H1 (cell line): ENCODE results near the gene SCYL2. TPM values are rescaled to one million over a fixed set of nuclear protein-coding genes. Genes with fewer than 3 reads are reported as not detected.

ENCODE experiments used
- CTCF ChIA-PET: fragments of 300-600 bp; sonication (Branson Sonifier 250); formaldehyde crosslinking; loops from one replicate; lab custom pipeline; 2021; ENCODE audit not compliant: partially characterized antibody; lab: Charles Lee
- POLR2A ChIA-PET: fragments of 300-600 bp; sonication (Branson Sonifier 250); formaldehyde crosslinking; loops from one replicate; lab custom pipeline; 2021; ENCODE audit warnings: inconsistent platforms; ENCODE audit not compliant: partially characterized antibody; lab: Charles Lee
- DNase-seq, 2 experiments: peaks; one replicate each; pipeline versions ENCODE4 v3.0.0 to v3.0.0-alpha.2; 2010 to 2022; ENCODE audit warnings: low spot score in 2 of 2, low read depth in 1 of 2, mixed read lengths in 1 of 2
- FAIRE-seq: peaks from 2 replicates; lab custom pipeline; 2011; peaks lifted over from hg19 to GRCh38; lab: Jason Lieb, UNC
- H2AFZ ChIP-seq: 2 replicates; pipeline ENCODE4 v1.8.1; 2012; ENCODE audit warnings: low read length, inconsistent platforms
- H2AK5ac ChIP-seq: 2 replicates; pipeline ENCODE4 v1.6.1; 2013; ENCODE audit warnings: low read depth, low read length
- H2BK120ac ChIP-seq: replicated peaks from 2 replicates; pipeline ENCODE3; 2013; ENCODE audit warnings: low read depth, low read length, inconsistent platforms
- H2BK12ac ChIP-seq: 2 replicates; pipeline ENCODE4 v1.6.1; 2013; ENCODE audit warnings: low read depth, low read length
- H2BK15ac ChIP-seq: 2 replicates; pipeline ENCODE4 v1.6.1; 2013; ENCODE audit warnings: low read length
- H2BK20ac ChIP-seq: 2 replicates; pipeline ENCODE4 v1.6.1; 2013; ENCODE audit warnings: low read length
- H2BK5ac ChIP-seq: 2 replicates; pipeline ENCODE4 v1.6.1; 2013; ENCODE audit warnings: low read depth, low read length
- H3K14ac ChIP-seq: 2 replicates; pipeline ENCODE4 v1.6.1; 2013; ENCODE audit warnings: inconsistent platforms; ENCODE audit not compliant: insufficient read length
- H3K18ac ChIP-seq: 2 replicates; pipeline ENCODE4 v1.6.1; 2013; ENCODE audit warnings: low read length; ENCODE audit errors: extremely low read depth
- H3K23ac ChIP-seq: 2 replicates; pipeline ENCODE4 v1.6.1; 2013; ENCODE audit warnings: inconsistent platforms; ENCODE audit not compliant: insufficient read length
- H3K23me2 ChIP-seq: 2 replicates; pipeline ENCODE4 v1.6.1; 2013; ENCODE audit warnings: low read depth, low read length
- H3K27ac ChIP-seq: 2 replicates; pipeline ENCODE4 v1.6.1; 2011; ENCODE audit warnings: low read depth, low read length, inconsistent platforms
- H3K27me3 ChIP-seq, 4 experiments: replicated peaks in 1 of 4; 1 replicate in 1 of 4; 2 replicates in 3 of 4; pipeline versions ENCODE4 v1.6.1 to v1.8.1; 2011 to 2013; ENCODE audit warnings: low read length in 3 of 4, mild to moderate bottlenecking in 3 of 4, inconsistent platforms in 2 of 4, mixed read lengths in 2 of 4, moderate library complexity in 1 of 4; ENCODE audit not compliant: control insufficient read depth in 3 of 4, insufficient read depth in 3 of 4; ENCODE audit errors: extremely low read depth in 1 of 4
- H3K36me3 ChIP-seq, 4 experiments: 2 replicates each; pipeline versions ENCODE4 v1.6.1 to v1.8.1; 2011 to 2013; ENCODE audit warnings: mild to moderate bottlenecking in 4 of 4, low read length in 3 of 4, moderate library complexity in 2 of 4, control low read depth in 1 of 4, inconsistent platforms in 1 of 4; ENCODE audit not compliant: insufficient read depth in 4 of 4, control insufficient read depth in 2 of 4
- H3K4ac ChIP-seq: replicated peaks from 2 replicates; pipeline ENCODE3; 2013; ENCODE audit warnings: low read length, low read depth, mixed read lengths, inconsistent platforms; ENCODE audit not compliant: insufficient read length
- H3K4me1 ChIP-seq, 4 experiments: replicated peaks in 1 of 4; 1 replicate in 1 of 4; 2 replicates in 3 of 4; pipeline versions ENCODE4 v1.6.1 to v1.8.1; 2011 to 2013; ENCODE audit warnings: low read length in 3 of 4, inconsistent platforms in 2 of 4, mixed read lengths in 1 of 4; ENCODE audit not compliant: insufficient read depth in 4 of 4, control insufficient read depth in 3 of 4
- H3K4me2 ChIP-seq, 2 experiments: 2 replicates each; pipeline versions ENCODE4 v1.6.1 to v1.8.1; 2011 to 2013; ENCODE audit warnings: low read depth in 2 of 2, low read length in 2 of 2, control low read depth in 1 of 2, inconsistent platforms in 1 of 2, mild to moderate bottlenecking in 1 of 2; ENCODE audit not compliant: insufficient read depth in 1 of 2
- H3K4me3 ChIP-seq, 4 experiments: fragments of 200-600, 300-600 bp in 1 of 4; sonication (generic), shearing (Covaris generic), sonication (Bioruptor Twin) in 1 of 4; 2 replicates each; pipeline versions ENCODE4 v1.5.1 to v1.8.1; 2011 to 2016; ENCODE audit warnings: low read length in 4 of 4, low read depth in 3 of 4, control low read depth in 2 of 4, inconsistent platforms in 2 of 4, mild to moderate bottlenecking in 2 of 4, mixed read lengths in 1 of 4, moderate library complexity in 1 of 4; ENCODE audit not compliant: insufficient read depth in 2 of 4; ENCODE audit errors: extremely low read depth in 1 of 4
- H3K56ac ChIP-seq: replicated peaks from 2 replicates; pipeline ENCODE3; 2013; ENCODE audit warnings: low read depth, mild to moderate bottlenecking, mixed read lengths, low read length, inconsistent platforms; ENCODE audit not compliant: insufficient read length
- H3K79me1 ChIP-seq: 2 replicates; pipeline ENCODE4 v1.6.1; 2013; ENCODE audit warnings: low read depth, low read length, control low read depth
- H3K79me2 ChIP-seq, 2 experiments: 2 replicates each; pipeline versions ENCODE4 v1.6.1 to v1.8.1; 2012 to 2013; ENCODE audit warnings: low read length in 2 of 2, mild to moderate bottlenecking in 2 of 2, inconsistent platforms in 1 of 2; ENCODE audit not compliant: insufficient read depth in 2 of 2, control insufficient read depth in 1 of 2
- H3K9ac ChIP-seq, 4 experiments: replicated peaks in 1 of 4; 1 replicate in 1 of 4; 2 replicates in 3 of 4; pipeline versions ENCODE4 v1.6.1 to v1.8.1; 2011 to 2013; ENCODE audit warnings: low read depth in 3 of 4, low read length in 3 of 4, control low read depth in 2 of 4, mild to moderate bottlenecking in 2 of 4, moderate library complexity in 2 of 4, inconsistent platforms in 1 of 4; ENCODE audit errors: extremely low read depth in 1 of 4
- H3K9me3 ChIP-seq, 2 experiments: 2 replicates each; pipeline versions ENCODE4 v1.6.1 to v1.8.1; 2012 to 2013; ENCODE audit warnings: mild to moderate bottlenecking in 2 of 2, moderate library complexity in 2 of 2, control low read depth in 1 of 2, inconsistent platforms in 1 of 2, low read depth in 1 of 2, low read length in 1 of 2, mixed read lengths in 1 of 2; ENCODE audit not compliant: insufficient read depth in 2 of 2
- H4K20me1 ChIP-seq, 2 experiments: replicated peaks in 1 of 2; 2 replicates each; pipeline versions ENCODE3 to v1.8.1; 2011 to 2013; ENCODE audit warnings: inconsistent platforms in 2 of 2, low read length in 2 of 2, mild to moderate bottlenecking in 1 of 2; ENCODE audit not compliant: insufficient read depth in 2 of 2, control insufficient read depth in 1 of 2
- H4K5ac ChIP-seq: 2 replicates; pipeline ENCODE4 v1.6.1; 2013; ENCODE audit warnings: low read length, low read depth, mixed read lengths, inconsistent platforms; ENCODE audit not compliant: insufficient read length
- H4K8ac ChIP-seq: 2 replicates; pipeline ENCODE4 v1.8.0; 2013; ENCODE audit warnings: mild to moderate bottlenecking, moderate library complexity, low read length, inconsistent platforms; ENCODE audit not compliant: insufficient read depth; ENCODE audit errors: extremely low read depth
- H4K91ac ChIP-seq: replicated peaks from 2 replicates; pipeline ENCODE3; 2013; ENCODE audit warnings: low read length, mixed read lengths, inconsistent platforms; ENCODE audit not compliant: insufficient read length
- KDM5A ChIP-seq: fragments of 200-600 bp; IDR thresholded peaks from 2 replicates; pipeline ENCODE4 v1.7.1; 2012; ENCODE audit warnings: mild to moderate bottlenecking, low read length, inconsistent platforms, mixed read lengths
- SAP30 ChIP-seq: fragments of 300-600 bp; sonication (generic); IDR thresholded peaks from 2 replicates; pipeline ENCODE4 v1.7.1; 2012; ENCODE audit warnings: low read length, moderate library complexity, mild to moderate bottlenecking, inconsistent platforms; ENCODE audit not compliant: insufficient read depth, insufficient replicate concordance
- ZNF274 ChIP-seq: IDR thresholded peaks from 2 replicates; pipeline ENCODE4 v1.7.0; 2012; ENCODE audit warnings: low read length, borderline replicate concordance; ENCODE audit errors: extremely low read depth
- WGBS, 2 experiments: shearing (Covaris generic) in 1 of 2; methylation state at CpG; one replicate each; pipeline versions ENCODE4 v1.1.6 to v1.1.7; 2013 to 2015; ENCODE audit warnings: low lambda C conversion rate in 2 of 2, mixed read lengths in 2 of 2, inconsistent platforms in 1 of 2, low coverage in 1 of 2, missing lambda C conversion rate in 1 of 2; ENCODE audit not compliant: insufficient replicate concordance in 2 of 2, insufficient coverage in 1 of 2, insufficient read length in 1 of 2; ENCODE audit errors: extremely low coverage in 1 of 2, missing lambda C conversion rate in 1 of 2; 5-methylcytosine and 5-hydroxymethylcytosine counted together
- polyA plus RNA-seq, 7 experiments: library from polyadenylated mRNA; depleted of rRNA in 3 of 7; stranded (reverse) in 5 of 7; unstranded in 2 of 7; fragments of >200 nt in 5 of 7; fragments of 200-250 nt in 2 of 7; gene quantifications; 1 replicate in 5 of 7; 2 replicates in 1 of 7; 4 replicates in 1 of 7; pipeline versions ENCODE4 v1.2.1 to v1.2.3, GENCODE V29; 2011 to 2013; ENCODE audit warnings: missing spikeins in 2 of 7, mixed read lengths in 2 of 7
- total RNA-seq: library from RNA; stranded (reverse); fragmentation: NEBNext Ultra II Directional; extraction: Animal tissue kit (Norgen Biotek cat#: 25700); gene quantifications from 2 replicates; pipeline ENCODE4 v1.2.1, GENCODE V29; 2021

The SCYL2 gene
- total and polyA plus RNA-seq, 2 of the 8 experiments (the other 6 are each of a cell fraction or from before 2014, with no cell fraction given), result 8.9 to 48.7 TPM

DNA sequence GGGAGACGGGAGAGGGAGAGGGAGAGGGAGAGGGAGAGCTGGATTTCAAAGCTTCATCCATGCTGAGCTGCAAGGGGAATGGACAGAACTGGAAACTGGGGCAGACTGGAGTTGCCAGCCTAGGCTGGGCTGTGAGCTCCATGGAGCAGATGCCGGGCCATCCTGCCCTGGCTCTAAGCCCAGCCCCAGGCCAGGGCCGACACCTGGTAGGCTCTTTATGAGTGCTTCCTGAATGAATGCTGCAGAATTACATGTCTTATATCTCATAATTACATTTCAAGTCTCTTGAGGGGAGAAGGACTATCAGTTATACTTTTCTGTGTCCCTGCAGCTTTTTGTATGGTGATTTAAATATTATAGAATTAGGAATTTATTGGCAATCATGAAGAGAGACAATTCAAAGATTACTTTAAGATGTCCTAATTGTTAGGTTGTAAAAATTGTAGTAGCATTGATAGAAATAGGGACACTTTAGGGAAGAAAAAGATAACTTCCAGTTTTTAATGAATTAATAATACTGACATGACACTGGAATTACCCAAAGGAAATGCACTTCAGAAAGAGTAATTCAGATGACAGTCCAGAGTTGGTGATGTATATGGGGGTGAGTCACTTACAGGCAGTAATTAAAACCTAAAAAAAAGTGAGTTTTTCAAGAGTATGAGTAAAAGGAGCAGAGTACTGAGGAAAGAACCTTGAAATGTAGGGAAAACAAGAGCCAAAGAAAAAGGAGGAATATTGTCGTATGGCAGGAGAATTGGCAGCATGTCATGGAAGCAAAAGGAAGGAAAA, 29.0 kb downstream of the SCYL2 start:
- H3K18ac ChIP-seq, result no peak overlapping the region
- no peak overlapping the region for H3K27ac ChIP-seq
- H2AFZ ChIP-seq, result no peak overlapping the region
- H2BK12ac ChIP-seq, result no peak overlapping the region
- H4K20me1 ChIP-seq, result no peaks in the 10 kb centered on the region
- no peak overlapping the region for H3K56ac ChIP-seq
- no peak overlapping the region for H3K4ac ChIP-seq
- H4K8ac ChIP-seq, result no peak overlapping the region
- no peak overlapping the region for H3K4me3 ChIP-seq
- no peak overlapping the region for H4K5ac ChIP-seq
- no peak overlapping the region for H3K14ac ChIP-seq
- no peak overlapping the region for H3K4me2 ChIP-seq
- TF ChIP-seq ZNF274, result no peak
- no peak for TF ChIP-seq KDM5A
- TF ChIP-seq SAP30, result no peak
- H2AK5ac ChIP-seq, result no peak overlapping the region
- H3K9me3 ChIP-seq, result peaks cover 0 to 3% of the 10 kb centered on the region in 2 experiments; a peak in 2 of 4 replicates
- no peak overlapping the region for H3K23ac ChIP-seq
- H3K79me1 ChIP-seq, result no peaks in the 10 kb centered on the region
- H4K91ac ChIP-seq, result no peak overlapping the region
- no peak overlapping the region for H2BK120ac ChIP-seq
- ChIA-PET CTCF (interaction anchor here (0.5 kb wide), 1 partner anchor 649 kb away, joined by 3 read pairs; the partner anchor contains the start of gene GARIN6), POLR2A (no interaction called here)
- H3K79me2 ChIP-seq, result 0 out of 4 replicates have a peak, but pooled peaks cover 0 to 2% of the 10 kb centered on the region in 2 experiments
- no peak overlapping the region for H3K9ac ChIP-seq
- FAIRE-seq, result no peak
- no peak overlapping the region for H2BK5ac ChIP-seq
- WGBS, 2 experiments, result 96% methylated on average over 3 of the region's 4 CpGs; no CpG with 5 or more reads in 1 of the 2 experiments
- no peak overlapping the region for H2BK15ac ChIP-seq
- DNase-seq, result no peak
- no peaks in the 10 kb centered on the region for H3K4me1 ChIP-seq
- no peaks in the 10 kb centered on the region; the same call in 1 of the 2 replicates for H3K23me2 ChIP-seq
- no peaks in the 10 kb centered on the region for H3K27me3 ChIP-seq
- no peak overlapping the region for H2BK20ac ChIP-seq
- peaks cover 0 to 41% (median 11%) of the 10 kb centered on the region in 4 experiments; a peak in 4 of 8 replicates for H3K36me3 ChIP-seq
